Lung (tissue), 12 donors: ENCODE measurements around the gene FEN1. TPM values are rescaled to one million over a fixed set of nuclear protein-coding genes. Genes with fewer than 3 reads are reported as not detected.
A peak's percentile ranks its signal among the peaks of the same experiment; 100 is the strongest.

Experiments used
- ATAC-seq: fragments of 200-7000 bp; cut with Tn5 transposase; one replicate; pipeline ENCODE4 v1.9.1; 2020; ENCODE audit warnings: moderate number of reproducible peaks; ENCODE audit not compliant: insufficient read depth, low FRiP score
- DNase-seq, 3 donors: peaks; one replicate each; pipeline ENCODE4 v3.0.0-alpha.2; 2013 to 2017
- H3K27ac ChIP-seq, 2 donors: one replicate each; pipeline ENCODE4 v1.5.1; 2013; ENCODE audit warnings: mild to moderate bottlenecking in 2 of 2, moderate library complexity in 2 of 2, control low read depth in 1 of 2, inconsistent platforms in 1 of 2, low read depth in 1 of 2, low read length in 1 of 2
- H3K27me3 ChIP-seq, 3 donors: one replicate each; pipeline ENCODE4 v1.5.1; 2013; ENCODE audit warnings: low read length in 2 of 3; ENCODE audit not compliant: control insufficient read depth in 3 of 3, insufficient read depth in 3 of 3
- H3K36me3 ChIP-seq, 4 donors: one replicate each; pipeline ENCODE4 v1.5.1; 2013; ENCODE audit warnings: low read length in 4 of 4, mild to moderate bottlenecking in 1 of 4, moderate library complexity in 1 of 4; ENCODE audit not compliant: control insufficient read depth in 4 of 4, insufficient read depth in 4 of 4
- H3K4me1 ChIP-seq, 5 donors: one replicate each; pipeline ENCODE4 v1.5.1; 2013; ENCODE audit warnings: low read length in 5 of 5, mild to moderate bottlenecking in 2 of 5, moderate library complexity in 1 of 5; ENCODE audit not compliant: control insufficient read depth in 5 of 5, insufficient read depth in 5 of 5
- H3K4me3 ChIP-seq: one replicate; pipeline ENCODE4 v1.5.1; 2013; ENCODE audit warnings: mild to moderate bottlenecking, control low read depth, moderate library complexity
- H3K9ac ChIP-seq, 2 donors: one replicate each; pipeline ENCODE4 v1.5.1; 2013; ENCODE audit warnings: low read length in 2 of 2, control low read depth in 1 of 2; ENCODE audit not compliant: insufficient read depth in 1 of 2
- H3K9me3 ChIP-seq, 4 donors: one replicate each; pipeline ENCODE4 v1.5.1; 2013; ENCODE audit warnings: low read length in 3 of 4, mild to moderate bottlenecking in 1 of 4, moderate library complexity in 1 of 4; ENCODE audit not compliant: control insufficient read depth in 4 of 4, insufficient read depth in 3 of 4
- CTCF ChIP-seq: IDR thresholded peaks from 2 replicates; pipeline ENCODE4 v1.5.1; 2012; ENCODE audit warnings: mild to moderate bottlenecking; ENCODE audit errors: control extremely low read depth, extremely low read depth
- WGBS, 2 donors: extraction: QIAGEN DNeasy Blood & Tissue Kit; methylation state at CpG; one replicate each; pipeline ENCODE4 v1.1.7; 2013; 5-methylcytosine and 5-hydroxymethylcytosine counted together
- polyA plus RNA-seq, 2 donors: library from polyadenylated mRNA; stranded (reverse); fragments of 200-250 nt; gene quantifications; one replicate each; pipeline ENCODE4 v1.2.1, GENCODE V29; 2013
- total RNA-seq, 2 donors: library from RNA; depleted of rRNA in 1 of 2; stranded (reverse); fragments of >200 nt in 1 of 2; gene quantifications; one replicate each; pipeline ENCODE4 v1.2.1, GENCODE V29; 2014 to 2021
- donor health status: control.
- donor health status: control.
- donor health status: Bipolar disorder and iron deficiency.
- donor health status: healthy.
- donor health status: DM: yes; HTN: yes; CAD: no.

FEN1 gene
- total and polyA plus RNA-seq, 4 donors, result 6.4 to 13.2 (median 10.2) TPM

GRCh38 chr11:61775106-61775505 is 17.6 kb upstream of the FEN1 start:
- Histone ChIP-seq H3K27ac (no peak overlapping the region), H3K9me3 (no peaks in the 10 kb centered on the region), H3K27me3 (no peaks in the 10 kb centered on the region), H3K36me3 (peaks cover 0 to 6% (median 2%) of the 10 kb centered on the region in 4 donors), H3K4me3 (no peak overlapping the region), H3K4me1 (peaks cover 0 to 10% (median 3%) of the 10 kb centered on the region in 5 donors), H3K9ac (no peak overlapping the region)
- ATAC-seq, result no peak
- TF ChIP-seq CTCF, result no peak
- no peak for DNase-seq
- WGBS, 2 donors, result 97% methylated on average over 6 of the region's 6 CpGs

DNA sequence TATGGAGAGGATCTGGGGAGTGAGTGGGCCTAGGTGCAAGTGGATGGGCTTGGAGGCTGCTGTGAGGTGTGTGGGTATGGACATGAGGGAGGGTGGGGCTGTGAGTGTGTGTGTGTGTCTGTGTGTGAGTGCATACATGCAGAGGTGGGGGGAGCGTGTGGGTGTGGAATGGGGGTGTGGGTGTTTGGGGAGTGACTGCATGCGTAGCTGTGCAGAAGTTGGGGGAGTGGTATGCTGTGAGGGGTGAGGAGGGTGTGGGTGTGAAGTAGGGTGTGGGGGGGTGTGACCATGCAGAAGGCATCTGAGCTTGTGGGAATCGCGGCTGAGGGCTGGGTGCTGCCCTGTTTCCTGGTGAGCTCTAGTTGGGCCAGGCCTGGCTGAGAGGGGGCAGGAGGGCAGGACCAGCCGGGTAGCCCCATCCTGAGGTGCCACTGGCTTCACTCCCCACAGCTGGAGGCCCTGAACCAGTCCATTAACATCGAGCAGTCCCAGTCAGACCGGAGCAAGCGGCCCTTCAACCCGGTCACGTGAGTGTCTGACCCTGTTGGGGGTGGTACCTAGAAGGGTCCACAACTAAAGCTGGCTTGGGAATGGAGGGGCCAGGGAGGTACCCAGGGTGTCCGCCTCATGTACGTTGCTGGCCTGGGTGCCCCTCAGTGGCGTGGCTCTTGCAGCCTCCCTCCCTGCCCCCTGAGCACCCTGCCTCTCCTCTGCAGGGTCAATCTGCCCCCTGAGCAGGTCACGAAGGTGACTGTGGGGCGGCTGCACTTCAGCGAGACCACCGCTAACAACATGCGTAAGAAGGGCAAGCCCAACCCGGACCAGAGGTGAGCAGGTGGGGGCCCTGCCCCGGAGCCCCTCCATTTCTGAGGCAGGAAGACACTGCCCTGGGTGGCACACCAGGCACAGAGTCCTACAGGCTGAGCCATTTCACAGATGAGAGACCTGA is 16.8 kb upstream of the FEN1 start:
- Histone ChIP-seq H3K9ac (no peak overlapping the region), H3K36me3 (peaks cover 0 to 6% (median 2%) of the 10 kb centered on the region in 4 donors), H3K4me3 (no peak overlapping the region), H3K4me1 (peaks cover 0 to 10% (median 3%) of the 10 kb centered on the region in 5 donors), H3K9me3 (no peaks in the 10 kb centered on the region), H3K27ac (no peak overlapping the region), H3K27me3 (no peaks in the 10 kb centered on the region)
- ATAC-seq, result no peak
- 82 to 93% methylated on average over 20 of the region's 20 CpGs for WGBS, 2 donors
- DNase-seq, result no peak
- no peak for TF ChIP-seq CTCF

- WGBS, 2 donors, result 72 to 74% methylated on average over 9 of the region's 9 CpGs
- ATAC-seq (no peak), DNase-seq (peak in 1 of 3 donors; percentile 39)
- H3K27me3 ChIP-seq, result no peaks in the 10 kb centered on the region
- no peaks in the 10 kb centered on the region for H3K9me3 ChIP-seq
- peaks cover 0 to 10% (median under 1%) of the 10 kb centered on the region in 5 donors for H3K4me1 ChIP-seq
- no peak overlapping the region for H3K9ac ChIP-seq
- no peak overlapping the region for H3K27ac ChIP-seq
- H3K36me3 ChIP-seq, result peaks cover 0 to 6% (median 2%) of the 10 kb centered on the region in 4 donors
- TF ChIP-seq CTCF, result peak; percentile 13
- no peak overlapping the region for H3K4me3 ChIP-seq
Measured at GRCh38 chr11:61776561-61777075, 16.1 kb upstream of the FEN1 start.
